HG03103 (cell line): ENCODE measurements around the gene KCNK15.

Source experiments
- ATAC-seq: cut with Tn5 transposase; IDR thresholded peaks from one replicate; pipeline ENCODE4 v1.9.1; 2021; ENCODE audit warnings: low read depth; ENCODE audit not compliant: unreplicated experiment

Gene KCNK15

GRCh38 chr20:44733341-44734069, 12.2 kb upstream of the KCNK15 start:
- ATAC-seq, result no peak

- ATAC-seq, result no peak
These were observed 10.7 kb upstream of the KCNK15 start for GRCh38 chr20:44734938-44735337.

GRCh38 chr20:44735816-44736169, 9.9 kb upstream of the KCNK15 start:
- ATAC-seq, result no peak

GRCh38 chr20:44736170-44737021, 9.3 kb upstream of the KCNK15 start:
- no peak for ATAC-seq

GRCh38 chr20:44737116-44737515, 8.5 kb upstream of the KCNK15 start:
- no peak for ATAC-seq

GRCh38 chr20:44738813-44739477, 6.7 kb upstream of the KCNK15 start:
- ATAC-seq, result no peak

- no peak for ATAC-seq
These were observed 5.7 kb upstream of the KCNK15 start for GRCh38 chr20:44739942-44740341.

- no peak for ATAC-seq
These were observed 3.2 kb upstream of the KCNK15 start for GRCh38 chr20:44742304-44743079.

- no peak for ATAC-seq
These were observed 2.5 kb upstream of the KCNK15 start for GRCh38 chr20:44743080-44743701.

- ATAC-seq, result no peak
These were observed 1.6 kb upstream of the KCNK15 start for GRCh38 chr20:44743916-44744655.

GRCh38 chr20:44745122-44745597, 505 bp upstream of the KCNK15 start:
- no peak for ATAC-seq

- no peak for ATAC-seq
These were observed 901 bp downstream of the KCNK15 start for GRCh38 chr20:44746367-44747165.

- ATAC-seq, result no peak
These were observed 1.7 kb downstream of the KCNK15 start for GRCh38 chr20:44747166-44748004.

GRCh38 chr20:44748005-44748370, 2.3 kb downstream of the KCNK15 start:
- no peak for ATAC-seq

- ATAC-seq, result no peak
These were observed 4.6 kb downstream of the KCNK15 start for GRCh38 chr20:44750081-44750805.

- ATAC-seq, result no peak
These were observed 6.7 kb downstream of the KCNK15 start for GRCh38 chr20:44752099-44752931.
